Hematopoietic multipotent progenitor cell treated with erythropoietin and hydrocortisone succinate and interleukin-3 and kit ligand, for 15 days (in vitro differentiated cells): Measurements from ENCODE around the gene OPN1MW2.
"Not testable (repeated sequence)": the region's sequence is repeated elsewhere in the genome, so short reads cannot be mapped to it uniquely, and the experiment has no call there.

Source experiments
- DNase-seq: peaks from one replicate; pipeline ENCODE4 v3.0.0-alpha.2; 2015; ENCODE audit warnings: low spot score

OPN1MW2 gene

DNA sequence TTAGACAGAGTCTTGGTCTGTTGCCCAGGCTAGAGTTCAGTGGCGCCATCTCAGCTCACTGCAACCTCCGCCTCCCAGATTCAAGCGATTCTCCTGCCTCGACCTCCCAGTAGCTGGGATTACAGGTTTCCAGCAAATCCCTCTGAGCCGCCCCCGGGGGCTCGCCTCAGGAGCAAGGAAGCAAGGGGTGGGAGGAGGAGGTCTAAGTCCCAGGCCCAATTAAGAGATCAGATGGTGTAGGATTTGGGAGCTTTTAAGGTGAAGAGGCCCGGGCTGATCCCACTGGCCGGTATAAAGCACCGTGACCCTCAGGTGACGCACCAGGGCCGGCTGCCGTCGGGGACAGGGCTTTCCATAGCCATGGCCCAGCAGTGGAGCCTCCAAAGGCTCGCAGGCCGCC is at the start of gene OPN1MW2:
Gene OPN1MW2, plus strand, starts transcription at position 301 of the 400 bp plus-strand sequence. Its CDS starts 60 bp downstream, at position 361.
- DNase-seq = not testable (repeated sequence)

DNA sequence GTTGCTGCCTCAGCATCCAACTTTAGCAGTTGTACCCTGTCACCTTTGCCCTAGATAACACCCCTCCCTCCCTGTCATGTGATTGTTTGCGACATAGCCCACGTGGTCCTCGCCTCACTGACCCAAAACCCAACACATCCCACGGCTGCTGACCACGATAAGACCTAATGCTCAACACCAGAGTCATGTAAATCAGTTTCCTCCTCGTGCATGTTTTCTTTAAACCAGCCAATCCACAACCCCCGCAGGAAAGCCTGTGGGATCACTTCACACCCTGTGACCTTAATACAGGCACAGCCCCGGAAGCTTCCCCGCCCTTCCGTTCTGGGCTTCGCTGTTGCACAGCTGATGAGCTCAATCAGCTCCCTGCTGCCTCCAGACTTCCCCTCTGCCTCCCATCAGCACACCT is 47.0 kb upstream of the OPN1MW2 start:
- not testable (repeated sequence) for DNase-seq

DNA sequence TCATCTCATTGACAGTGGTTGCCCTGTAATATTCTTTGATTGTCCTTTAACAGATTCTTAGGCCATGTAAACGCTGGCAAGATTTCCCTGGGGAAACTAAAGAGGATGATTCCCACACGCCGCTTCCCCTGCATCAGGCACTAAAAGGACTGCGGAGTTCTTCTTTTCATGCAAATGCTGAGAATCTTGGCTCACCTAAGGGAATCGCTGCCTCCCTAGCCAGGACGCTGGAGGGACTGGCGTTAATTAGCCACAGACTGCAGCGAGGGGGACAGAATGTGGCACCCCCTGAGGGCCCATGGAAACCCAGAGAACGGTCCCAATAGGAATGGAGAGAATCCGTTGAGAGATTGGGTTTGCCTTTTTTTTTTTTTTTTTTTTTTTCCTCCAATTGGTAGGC is 45.2 kb upstream of the OPN1MW2 start:
- not testable (repeated sequence) for DNase-seq

DNA sequence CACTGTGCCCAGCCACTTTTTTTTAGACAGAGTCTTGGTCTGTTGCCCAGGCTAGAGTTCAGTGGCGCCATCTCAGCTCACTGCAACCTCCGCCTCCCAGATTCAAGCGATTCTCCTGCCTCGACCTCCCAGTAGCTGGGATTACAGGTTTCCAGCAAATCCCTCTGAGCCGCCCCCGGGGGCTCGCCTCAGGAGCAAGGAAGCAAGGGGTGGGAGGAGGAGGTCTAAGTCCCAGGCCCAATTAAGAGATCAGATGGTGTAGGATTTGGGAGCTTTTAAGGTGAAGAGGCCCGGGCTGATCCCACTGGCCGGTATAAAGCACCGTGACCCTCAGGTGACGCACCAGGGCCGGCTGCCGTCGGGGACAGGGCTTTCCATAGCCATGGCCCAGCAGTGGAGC is 37.3 kb upstream of the OPN1MW2 start, which contains the start of gene OPN1MW:
Gene OPN1MW, plus strand, starts transcription at position 301 of the 400 bp plus-strand sequence. Its CDS starts 82 bp downstream, at position 383.
- DNase-seq = not testable (repeated sequence)

DNA sequence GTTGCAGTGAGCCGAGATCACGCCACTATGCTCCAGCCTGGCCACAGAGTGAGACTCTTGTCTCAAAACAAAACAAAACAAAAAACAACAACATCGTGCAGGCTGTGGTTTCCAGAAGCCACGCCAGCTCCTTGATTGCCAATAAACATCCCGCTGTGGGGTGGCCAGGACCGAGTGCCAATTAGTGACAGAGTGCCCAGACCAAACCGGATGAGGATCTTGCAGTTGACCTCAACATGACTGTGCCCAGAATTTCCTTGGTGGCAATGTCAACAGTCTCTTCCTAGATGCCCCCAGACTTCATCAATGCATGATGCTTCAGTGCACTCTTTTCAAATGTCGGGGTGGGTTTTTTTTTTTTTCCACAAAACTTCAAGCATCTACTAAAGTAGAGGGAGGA is 35.8 kb upstream of the OPN1MW2 start:
- not testable (repeated sequence) for DNase-seq

DNA sequence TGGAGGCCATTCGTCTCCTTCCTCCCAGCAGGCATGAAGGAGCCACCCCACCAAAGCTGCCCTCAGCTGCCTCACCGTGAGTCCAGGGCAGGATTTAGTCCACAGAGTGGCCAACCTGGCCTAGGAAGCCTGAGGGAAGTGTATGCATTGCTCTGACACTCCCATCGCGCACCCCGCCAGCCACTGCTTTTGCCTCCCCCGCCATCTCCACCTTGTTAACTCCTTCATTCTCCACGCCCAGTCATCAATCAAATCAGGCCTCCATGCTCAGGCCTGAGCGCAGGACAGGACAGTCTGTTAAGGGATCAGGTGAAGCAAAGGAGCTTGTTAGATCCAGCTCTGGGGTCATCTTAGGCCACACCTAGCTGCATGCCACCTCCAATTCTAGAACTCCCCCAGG is 26.7 kb upstream of the OPN1MW2 start:
- not testable (repeated sequence) for DNase-seq

DNA sequence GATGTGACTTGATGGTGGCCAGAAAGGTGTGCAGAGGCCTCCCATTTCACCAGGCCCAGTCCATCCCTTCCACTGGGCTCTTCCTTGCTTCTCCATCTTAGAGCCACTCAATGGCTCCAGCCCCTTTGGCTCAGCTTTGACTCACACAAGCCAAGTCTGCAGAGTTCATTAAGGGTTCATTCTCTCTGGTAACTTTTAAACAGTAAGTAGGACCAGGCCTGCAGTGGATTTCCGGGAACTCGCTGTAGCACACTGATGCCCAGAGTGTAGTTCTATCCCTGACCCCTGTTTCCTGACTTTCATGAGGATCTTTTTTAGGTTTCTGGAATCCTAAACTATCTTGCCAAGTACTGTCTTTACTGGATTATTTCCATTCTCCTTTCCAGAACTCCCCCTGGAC is 25.2 kb upstream of the OPN1MW2 start:
- not testable (repeated sequence) for DNase-seq

DNA sequence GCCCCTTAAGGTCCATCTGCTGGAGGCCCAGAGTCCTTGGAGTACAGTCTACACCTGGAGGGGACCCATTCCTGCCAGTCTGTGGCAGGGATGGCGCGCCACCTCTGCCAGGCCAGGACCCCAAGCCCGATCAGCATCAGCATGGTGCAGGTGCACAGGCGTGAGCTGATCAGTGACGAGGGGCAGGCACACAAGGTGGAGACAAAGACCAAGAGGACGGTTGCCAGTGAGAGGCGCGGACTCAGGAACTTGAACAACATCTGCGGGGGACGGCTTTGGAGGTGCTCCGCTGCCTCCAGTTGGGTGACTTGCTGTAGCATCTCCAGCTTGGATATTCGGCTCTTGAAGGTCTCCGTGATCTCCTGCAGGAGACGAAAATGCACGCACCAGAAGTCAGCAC is 23.1 kb upstream of the OPN1MW2 start:
- not testable (repeated sequence) for DNase-seq

DNA sequence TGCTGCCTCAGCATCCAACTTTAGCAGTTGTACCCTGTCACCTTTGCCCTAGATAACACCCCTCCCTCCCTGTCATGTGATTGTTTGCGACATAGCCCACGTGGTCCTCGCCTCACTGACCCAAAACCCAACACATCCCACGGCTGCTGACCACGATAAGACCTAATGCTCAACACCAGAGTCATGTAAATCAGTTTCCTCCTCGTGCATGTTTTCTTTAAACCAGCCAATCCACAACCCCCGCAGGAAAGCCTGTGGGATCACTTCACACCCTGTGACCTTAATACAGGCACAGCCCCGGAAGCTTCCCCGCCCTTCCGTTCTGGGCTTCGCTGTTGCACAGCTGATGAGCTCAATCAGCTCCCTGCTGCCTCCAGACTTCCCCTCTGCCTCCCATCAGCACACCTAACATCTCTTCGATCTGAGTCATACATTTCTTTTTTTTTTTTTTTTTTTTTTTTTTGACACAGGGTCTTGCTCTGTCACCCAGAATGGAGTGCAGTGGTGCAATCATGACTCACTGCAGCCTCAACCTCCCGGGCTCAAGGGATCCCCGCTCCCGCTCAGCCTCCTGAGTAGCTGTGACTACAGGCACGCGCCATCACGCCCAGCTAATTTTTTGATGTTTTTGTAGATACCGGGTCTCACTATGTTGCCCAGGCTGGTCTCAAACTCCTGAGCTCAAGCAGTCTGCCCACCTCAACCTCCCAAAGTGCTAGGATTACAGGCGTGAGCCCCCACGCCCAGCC is 9.7 kb upstream of the OPN1MW2 start:
- not testable (repeated sequence) for DNase-seq

DNA sequence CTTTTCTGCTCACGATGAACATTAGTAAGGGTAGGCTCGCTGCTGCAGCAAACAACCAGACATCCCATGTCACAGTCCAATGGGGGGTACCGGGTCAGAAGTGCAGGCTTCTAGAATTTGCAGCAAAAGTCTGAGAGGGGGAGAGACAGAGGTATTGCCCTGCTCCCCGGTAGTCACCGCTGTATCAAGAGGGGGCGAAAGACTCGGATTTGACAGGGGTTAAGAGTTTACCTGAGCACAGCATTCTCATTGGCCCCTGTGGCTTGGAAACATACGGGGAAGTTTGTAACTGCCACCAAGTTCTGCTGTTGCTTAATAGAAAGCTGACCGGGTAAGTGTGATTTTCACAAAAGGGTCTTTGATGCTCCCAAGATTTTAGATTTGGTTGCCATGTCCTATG is 8.5 kb upstream of the OPN1MW2 start:
- not testable (repeated sequence) for DNase-seq

DNA sequence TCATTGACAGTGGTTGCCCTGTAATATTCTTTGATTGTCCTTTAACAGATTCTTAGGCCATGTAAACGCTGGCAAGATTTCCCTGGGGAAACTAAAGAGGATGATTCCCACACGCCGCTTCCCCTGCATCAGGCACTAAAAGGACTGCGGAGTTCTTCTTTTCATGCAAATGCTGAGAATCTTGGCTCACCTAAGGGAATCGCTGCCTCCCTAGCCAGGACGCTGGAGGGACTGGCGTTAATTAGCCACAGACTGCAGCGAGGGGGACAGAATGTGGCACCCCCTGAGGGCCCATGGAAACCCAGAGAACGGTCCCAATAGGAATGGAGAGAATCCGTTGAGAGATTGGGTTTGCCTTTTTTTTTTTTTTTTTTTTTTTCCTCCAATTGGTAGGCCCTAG is 8.1 kb upstream of the OPN1MW2 start:
- DNase-seq = not testable (repeated sequence)

DNA sequence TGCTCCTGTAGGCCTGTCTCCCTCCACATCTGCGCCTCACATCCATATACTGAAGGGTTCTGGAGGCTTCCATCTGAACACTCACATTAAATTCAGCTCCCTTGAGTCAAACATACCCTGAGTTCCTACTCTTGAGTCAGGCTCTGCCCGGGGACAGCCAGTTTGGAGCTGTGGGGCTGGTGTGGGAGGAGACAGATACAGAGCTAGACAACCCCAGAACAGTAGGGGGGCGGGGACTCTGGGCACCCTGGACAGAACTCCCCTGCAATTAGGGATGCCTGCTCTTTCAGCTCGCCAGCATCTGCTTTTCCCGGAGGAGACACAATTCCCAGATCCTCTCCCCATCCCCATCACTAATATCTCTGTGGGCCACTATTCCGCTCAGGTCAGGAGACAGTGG is 5.7 kb downstream of the OPN1MW2 start:
- DNase-seq = not testable (repeated sequence)

DNA sequence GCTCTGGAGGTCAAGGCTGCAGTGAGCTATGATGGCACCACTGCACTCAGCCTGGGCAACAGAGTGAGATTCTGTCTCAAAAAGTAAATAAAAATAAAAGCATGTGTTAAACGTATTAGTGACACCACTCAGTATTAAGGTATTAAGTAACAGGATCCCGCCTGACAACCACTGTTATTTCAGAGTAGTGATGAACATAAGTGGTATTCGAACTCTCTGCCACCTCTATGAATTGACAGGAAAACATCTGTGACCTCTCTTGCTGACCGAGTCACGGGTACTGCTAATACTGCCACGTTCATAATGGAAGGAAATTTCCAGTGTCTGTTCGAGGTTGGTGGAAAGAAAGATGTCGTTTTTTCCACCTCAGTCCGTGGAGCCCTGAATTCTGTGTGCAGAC is 7.2 kb downstream of the OPN1MW2 start:
- DNase-seq = not testable (repeated sequence)

DNA sequence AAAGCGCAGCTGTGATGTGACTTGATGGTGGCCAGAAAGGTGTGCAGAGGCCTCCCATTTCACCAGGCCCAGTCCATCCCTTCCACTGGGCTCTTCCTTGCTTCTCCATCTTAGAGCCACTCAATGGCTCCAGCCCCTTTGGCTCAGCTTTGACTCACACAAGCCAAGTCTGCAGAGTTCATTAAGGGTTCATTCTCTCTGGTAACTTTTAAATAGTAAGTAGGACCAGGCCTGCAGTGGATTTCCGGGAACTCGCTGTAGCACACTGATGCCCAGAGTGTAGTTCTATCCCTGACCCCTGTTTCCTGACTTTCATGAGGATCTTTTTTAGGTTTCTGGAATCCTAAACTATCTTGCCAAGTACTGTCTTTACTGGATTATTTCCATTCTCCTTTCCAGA is 11.9 kb downstream of the OPN1MW2 start:
- not testable (repeated sequence) for DNase-seq

DNA sequence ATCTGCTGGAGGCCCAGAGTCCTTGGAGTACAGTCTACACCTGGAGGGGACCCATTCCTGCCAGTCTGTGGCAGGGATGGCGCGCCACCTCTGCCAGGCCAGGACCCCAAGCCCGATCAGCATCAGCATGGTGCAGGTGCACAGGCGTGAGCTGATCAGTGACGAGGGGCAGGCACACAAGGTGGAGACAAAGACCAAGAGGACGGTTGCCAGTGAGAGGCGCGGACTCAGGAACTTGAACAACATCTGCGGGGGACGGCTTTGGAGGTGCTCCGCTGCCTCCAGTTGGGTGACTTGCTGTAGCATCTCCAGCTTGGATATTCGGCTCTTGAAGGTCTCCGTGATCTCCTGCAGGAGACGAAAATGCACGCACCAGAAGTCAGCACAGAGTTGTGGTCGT is 14.1 kb downstream of the OPN1MW2 start:
- DNase-seq = not testable (repeated sequence)

DNA sequence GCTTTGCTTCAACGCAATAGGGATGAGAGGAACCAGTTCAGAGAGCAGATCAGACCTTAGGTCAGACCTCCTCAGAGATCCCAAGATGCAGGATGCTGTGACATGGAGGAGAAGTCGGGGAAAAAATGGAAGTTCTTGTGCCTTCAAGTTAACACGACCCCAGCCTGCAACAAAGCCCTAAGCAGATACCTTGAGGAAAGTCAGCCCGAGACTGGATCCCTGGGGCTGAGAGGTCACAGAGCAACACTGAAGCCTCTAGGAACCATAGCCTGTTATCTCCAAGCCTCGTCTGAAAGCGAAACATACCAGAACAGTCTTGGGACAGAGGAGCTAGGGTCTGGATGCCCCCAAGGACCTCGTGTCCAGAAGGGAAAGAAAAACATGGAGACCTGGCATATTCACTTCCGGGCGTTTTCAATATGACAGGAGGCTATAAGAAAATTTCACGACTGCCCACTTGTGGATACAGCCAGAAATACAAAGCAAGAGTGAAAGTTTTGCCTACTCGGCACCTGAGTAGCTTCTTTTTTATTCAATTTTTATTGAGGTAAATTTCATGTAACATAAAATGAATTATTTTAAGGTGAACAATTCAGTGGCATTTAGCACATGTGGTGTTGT is 19.5 kb downstream of the OPN1MW2 start:
- peak; percentile 1 for DNase-seq

DNA sequence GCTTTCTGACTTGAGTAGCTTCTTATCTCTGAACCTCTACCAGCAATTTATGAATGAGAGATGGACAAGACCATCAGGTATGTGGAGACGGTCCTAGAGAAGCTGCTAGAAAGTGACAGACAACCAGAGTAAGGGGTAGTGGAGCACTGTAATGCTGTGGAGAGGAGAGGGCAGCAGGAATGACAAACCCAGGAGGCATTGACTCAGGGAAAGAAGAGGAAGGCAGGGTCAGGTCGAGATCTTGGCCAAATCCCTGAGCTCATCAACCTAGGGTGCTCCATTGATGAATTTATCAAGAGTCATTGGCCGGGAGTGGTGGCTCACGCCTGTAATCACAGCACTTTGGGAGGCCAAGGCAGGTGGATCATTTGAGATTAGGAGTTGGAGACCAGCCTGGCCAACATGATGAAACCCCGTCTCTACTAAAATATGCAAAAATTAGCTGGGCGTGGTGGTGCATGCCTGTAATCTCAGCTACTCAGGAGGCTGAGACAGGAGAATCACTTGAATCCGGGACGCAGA is 20.5 kb downstream of the OPN1MW2 start:
- DNase-seq = peak; percentile 53

DNA sequence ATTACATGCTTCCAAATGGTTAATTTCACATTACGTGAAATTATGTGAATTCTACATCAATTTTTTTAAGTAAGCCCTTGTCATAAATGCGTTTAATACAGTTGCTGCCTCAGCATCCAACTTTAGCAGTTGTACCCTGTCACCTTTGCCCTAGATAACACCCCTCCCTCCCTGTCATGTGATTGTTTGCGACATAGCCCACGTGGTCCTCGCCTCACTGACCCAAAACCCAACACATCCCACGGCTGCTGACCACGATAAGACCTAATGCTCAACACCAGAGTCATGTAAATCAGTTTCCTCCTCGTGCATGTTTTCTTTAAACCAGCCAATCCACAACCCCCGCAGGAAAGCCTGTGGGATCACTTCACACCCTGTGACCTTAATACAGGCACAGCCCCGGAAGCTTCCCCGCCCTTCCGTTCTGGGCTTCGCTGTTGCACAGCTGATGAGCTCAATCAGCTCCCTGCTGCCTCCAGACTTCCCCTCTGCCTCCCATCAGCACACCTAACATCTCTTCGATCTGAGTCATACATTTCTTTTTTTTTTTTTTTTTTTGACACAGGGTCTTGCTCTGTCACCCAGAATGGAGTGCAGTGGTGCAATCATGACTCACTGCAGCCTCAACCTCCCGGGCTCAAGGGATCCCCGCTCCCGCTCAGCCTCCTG is 28.0 kb downstream of the OPN1MW2 start:
- not testable (repeated sequence) for DNase-seq

DNA sequence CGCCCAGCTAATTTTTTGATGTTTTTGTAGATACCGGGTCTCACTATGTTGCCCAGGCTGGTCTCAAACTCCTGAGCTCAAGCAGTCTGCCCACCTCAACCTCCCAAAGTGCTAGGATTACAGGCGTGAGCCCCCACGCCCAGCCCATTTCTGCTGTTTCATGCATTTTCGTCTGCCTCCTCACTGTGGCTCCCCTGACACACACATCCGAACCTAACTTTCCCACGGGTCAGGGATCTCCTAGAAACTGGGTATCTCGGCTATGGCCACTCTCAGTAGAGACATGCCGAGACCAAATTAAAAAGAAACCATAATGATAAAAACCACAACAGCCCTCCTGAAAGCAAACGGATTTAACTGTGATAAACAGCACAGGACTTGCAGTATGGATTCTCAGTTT is 28.5 kb downstream of the OPN1MW2 start:
- DNase-seq = not testable (repeated sequence)

DNA sequence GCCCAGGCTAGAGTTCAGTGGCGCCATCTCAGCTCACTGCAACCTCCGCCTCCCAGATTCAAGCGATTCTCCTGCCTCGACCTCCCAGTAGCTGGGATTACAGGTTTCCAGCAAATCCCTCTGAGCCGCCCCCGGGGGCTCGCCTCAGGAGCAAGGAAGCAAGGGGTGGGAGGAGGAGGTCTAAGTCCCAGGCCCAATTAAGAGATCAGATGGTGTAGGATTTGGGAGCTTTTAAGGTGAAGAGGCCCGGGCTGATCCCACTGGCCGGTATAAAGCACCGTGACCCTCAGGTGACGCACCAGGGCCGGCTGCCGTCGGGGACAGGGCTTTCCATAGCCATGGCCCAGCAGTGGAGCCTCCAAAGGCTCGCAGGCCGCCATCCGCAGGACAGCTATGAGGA is 37.7 kb downstream of the OPN1MW2 start, which contains the start of gene OPN1MW3:
Gene OPN1MW3, plus strand, starts transcription at position 301 of the 400 bp plus-strand sequence. Its CDS starts 38 bp downstream, at position 339.
- not testable (repeated sequence) for DNase-seq

DNA sequence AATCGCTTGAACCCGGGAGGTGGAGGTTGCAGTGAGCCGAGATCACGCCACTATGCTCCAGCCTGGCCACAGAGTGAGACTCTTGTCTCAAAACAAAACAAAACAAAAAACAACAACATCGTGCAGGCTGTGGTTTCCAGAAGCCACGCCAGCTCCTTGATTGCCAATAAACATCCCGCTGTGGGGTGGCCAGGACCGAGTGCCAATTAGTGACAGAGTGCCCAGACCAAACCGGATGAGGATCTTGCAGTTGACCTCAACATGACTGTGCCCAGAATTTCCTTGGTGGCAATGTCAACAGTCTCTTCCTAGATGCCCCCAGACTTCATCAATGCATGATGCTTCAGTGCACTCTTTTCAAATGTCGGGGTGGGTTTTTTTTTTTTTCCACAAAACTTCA is 39.2 kb downstream of the OPN1MW2 start:
- DNase-seq = not testable (repeated sequence)

DNA sequence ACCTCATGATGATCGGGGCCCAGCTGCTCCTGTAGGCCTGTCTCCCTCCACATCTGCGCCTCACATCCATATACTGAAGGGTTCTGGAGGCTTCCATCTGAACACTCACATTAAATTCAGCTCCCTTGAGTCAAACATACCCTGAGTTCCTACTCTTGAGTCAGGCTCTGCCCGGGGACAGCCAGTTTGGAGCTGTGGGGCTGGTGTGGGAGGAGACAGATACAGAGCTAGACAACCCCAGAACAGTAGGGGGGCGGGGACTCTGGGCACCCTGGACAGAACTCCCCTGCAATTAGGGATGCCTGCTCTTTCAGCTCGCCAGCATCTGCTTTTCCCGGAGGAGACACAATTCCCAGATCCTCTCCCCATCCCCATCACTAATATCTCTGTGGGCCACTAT is 43.5 kb downstream of the OPN1MW2 start:
- DNase-seq = not testable (repeated sequence)
